A172 (cell line): ENCODE data around the gene ITGA6. TPM values are rescaled to one million over a fixed set of nuclear protein-coding genes. Genes with fewer than 3 reads are reported as not detected.

Experiments used
- total RNA-seq: library from RNA; depleted of rRNA; stranded (reverse); fragments of >200 nt; shearing (Covaris generic); gene quantifications from 2 replicates; pipeline ENCODE4 v1.2.3, GENCODE V29; 2014; rRNA removed

Gene ITGA6
- total RNA-seq, 1 experiment from 2014 or later = 167 TPM

Other genes with a start within 250 kb of the ITGA6 start
- 6.0 and 9.4 TPM in 2 replicates for gene PDK1, start 128.5 kb downstream of the ITGA6 start, total RNA-seq